GM11168 (cell line): ENCODE measurements around the gene MIEN1.
"Not testable (repeated sequence)": the region's sequence is repeated elsewhere in the genome, so short reads cannot be mapped to it uniquely, and the experiment has no call there.

Source experiments
- in situ Hi-C: fragments of 300-500 bp; cut with MboI; formaldehyde crosslinking; loops from one replicate; pipeline ENCODE4 v1.12.0; 2022; ENCODE audit warnings: low sequenced_read_pairs; ENCODE audit not compliant: unreplicated experiment

The MIEN1 gene

GRCh38 chr17:39719563-39720355, 10.6 kb downstream of the MIEN1 start:
- in situ Hi-C loops = loop anchor here (10.0 kb wide), 1 partner anchor 165 kb away; no protein-coding TSS in a partner anchor

GRCh38 chr17:39717660-39718059, 12.7 kb downstream of the MIEN1 start:
- in situ Hi-C loops = no loop called here

- in situ Hi-C loops = no loop called here
These were observed 13.3 kb downstream of the MIEN1 start for GRCh38 chr17:39716879-39717536.

- in situ Hi-C loops = no loop called here
These were observed 14.1 kb downstream of the MIEN1 start for GRCh38 chr17:39716073-39716818.

- in situ Hi-C loops = no loop called here
These were observed 14.8 kb downstream of the MIEN1 start for GRCh38 chr17:39715375-39716072.

GRCh38 chr17:39714234-39714633, 16.1 kb downstream of the MIEN1 start:
- in situ Hi-C loops = no loop called here

- in situ Hi-C loops = no loop called here
These were observed 18.5 kb downstream of the MIEN1 start for GRCh38 chr17:39711851-39712250.

- in situ Hi-C loops = not testable (repeated sequence)
These were observed 19.3 kb downstream of the MIEN1 start for GRCh38 chr17:39711071-39711470.

- in situ Hi-C loops = no loop called here
These were observed 20.1 kb downstream of the MIEN1 start for GRCh38 chr17:39709998-39710964.

GRCh38 chr17:39709319-39709997, 20.9 kb downstream of the MIEN1 start:
- in situ Hi-C loops = no loop called here

GRCh38 chr17:39706921-39707337, 23.4 kb downstream of the MIEN1 start:
- in situ Hi-C loops = no loop called here

GRCh38 chr17:39706383-39706782, 23.9 kb downstream of the MIEN1 start:
- in situ Hi-C loops = no loop called here

- in situ Hi-C loops = no loop called here
These were observed 24.5 kb downstream of the MIEN1 start for GRCh38 chr17:39705786-39706348.

GRCh38 chr17:39704821-39705551, 25.3 kb downstream of the MIEN1 start:
- in situ Hi-C loops = no loop called here

GRCh38 chr17:39703913-39704312, 26.4 kb downstream of the MIEN1 start:
- in situ Hi-C loops = no loop called here

GRCh38 chr17:39702901-39703893, 27.1 kb downstream of the MIEN1 start:
- in situ Hi-C loops = no loop called here
